ENCODE measurements around the gene OTUD4. TPM values are rescaled to one million over a fixed set of nuclear protein-coding genes. Genes with fewer than 3 reads are reported as not detected.

Gene OTUD4
- total and polyA plus RNA-seq, 9 of the 15 experiments (the other 6 are each of a cell fraction or from before 2014, with no cell fraction given): 4.2 to 29.0 (median 24.8) TPM

- TF ChIP-seq ZNF830 (CRISPR knock-in tag; IDR thresholded peaks at IDR 0.05): no peak
- 0 out of 2 replicates have a peak, but pooled peaks have one; percentile 52 for TF ChIP-seq ZNF583 (CRISPR knock-in tag; IDR thresholded peaks at IDR 0.05)
- TF ChIP-seq TFE3 (CRISPR knock-in tag; IDR thresholded peaks at IDR 0.05): no peak
- TF ChIP-seq TFAM (CRISPR knock-in tag; conservative IDR thresholded peaks at IDR 0.05): no peak
- no peak for TF ChIP-seq ZNF347 (CRISPR knock-in tag; IDR thresholded peaks at IDR 0.05; ENCODE audit: low read depth)
- TF ChIP-seq ZBTB40 (IDR thresholded peaks at IDR 0.05): peak; percentile 42; the same call in 1 of the 2 replicates
- TF ChIP-seq ZBTB40 (CRISPR knock-in tag; IDR thresholded peaks at IDR 0.05): no peak
- no peak for TF ChIP-seq ERF (CRISPR knock-in tag; IDR thresholded peaks at IDR 0.05)
- TF ChIP-seq ZBTB33 (CRISPR knock-in tag; IDR thresholded peaks at IDR 0.05): no peak
- no peak for TF ChIP-seq ZNF707 (CRISPR knock-in tag; conservative IDR thresholded peaks at IDR 0.05)
- peak; percentile 30; the same call in 1 of the 2 replicates for TF ChIP-seq POLR2H (tag; IDR thresholded peaks at IDR 0.05; ENCODE audit: low read depth)
- TF ChIP-seq HDAC8 (tag; IDR thresholded peaks at IDR 0.05): no peak
- TF ChIP-seq ZFP30 (CRISPR knock-in tag; IDR thresholded peaks at IDR 0.05; ENCODE audit: borderline replicate concordance): no peak
- TF ChIP-seq PRMT5 (CRISPR knock-in tag; IDR thresholded peaks at IDR 0.05): no peak
Observed at GRCh38 chr4:145180298-145181090, at the start of gene OTUD4 (continued).

Measured in K562 (cell line).